Central memory CD8-positive, alpha-beta T cell (primary cell): ENCODE results near the gene CNOT2.
"Not testable (repeated sequence)": the region's sequence is repeated elsewhere in the genome, so short reads cannot be mapped to it uniquely, and the experiment has no call there.

ENCODE experiments used
- ATAC-seq: fragments of 150-1000 bp; cut with Tn5 transposase; replicated peaks from 2 replicates; pipeline ENCODE4 v1.10.0; 2022; ENCODE audit warnings: mild to moderate bottlenecking, moderate FRiP score, moderate number of reproducible peaks; ENCODE audit not compliant: poor library complexity, severe bottlenecking; ENCODE audit errors: extremely low read depth
- DNase-seq, 2 donors: peaks; one replicate each; pipeline ENCODE4 v3.0.0; 2021; ENCODE audit warnings: low spot score in 2 of 2
- H3K27ac Mint-ChIP-seq: one replicate; pipeline ENCODE4 v1.8.0; 2022; ENCODE audit warnings: low read depth, mild to moderate bottlenecking, moderate library complexity, mixed read lengths
- H3K27me3 Mint-ChIP-seq: one replicate; pipeline ENCODE4 v1.8.0; 2022; ENCODE audit warnings: mixed read lengths
- H3K36me3 Mint-ChIP-seq: one replicate; pipeline ENCODE4 v1.8.0; 2022; ENCODE audit warnings: mild to moderate bottlenecking, moderate library complexity, mixed read lengths; ENCODE audit not compliant: insufficient read depth
- H3K4me1 Mint-ChIP-seq: one replicate; pipeline ENCODE4 v1.8.0; 2022; ENCODE audit warnings: mixed read lengths
- H3K4me3 Mint-ChIP-seq: one replicate; pipeline ENCODE4 v1.8.0; 2022; ENCODE audit warnings: mild to moderate bottlenecking, moderate library complexity, mixed read lengths
- H3K9me3 Mint-ChIP-seq: one replicate; pipeline ENCODE4 v1.8.0; 2022; ENCODE audit warnings: mixed read lengths

Gene CNOT2

DNA sequence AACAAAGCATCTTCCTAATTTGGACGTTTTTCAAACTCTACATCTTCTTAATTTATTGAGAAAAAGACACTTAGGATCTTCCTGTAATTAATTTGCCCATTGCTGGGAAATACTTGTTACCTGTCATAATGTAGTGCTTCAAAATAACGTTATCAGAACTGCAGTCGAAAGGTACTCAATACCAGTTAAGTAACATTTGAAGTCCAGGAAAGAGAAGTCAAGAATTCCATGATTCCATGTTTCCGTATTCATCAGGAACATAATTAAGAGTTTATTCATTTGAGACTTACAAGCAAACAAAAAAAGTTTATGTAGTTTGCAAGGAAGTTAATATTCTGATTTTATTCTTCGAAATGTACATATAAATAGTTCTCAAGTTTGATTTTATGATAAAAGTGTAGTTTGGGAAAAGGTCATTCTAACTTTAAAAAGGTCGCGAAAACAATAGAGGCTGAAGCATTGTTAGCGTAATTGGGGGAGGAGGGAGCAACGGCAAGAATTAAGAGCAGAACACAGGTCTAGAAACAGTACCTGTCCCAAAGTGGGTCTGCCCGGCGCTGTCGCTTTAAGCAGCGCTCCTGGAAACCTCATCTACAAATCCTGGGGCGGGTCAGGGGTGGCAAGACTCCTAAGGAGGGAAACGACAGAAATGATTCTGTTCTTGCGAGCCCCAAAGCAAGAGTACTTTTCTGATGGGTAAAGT, 121.6 kb downstream of the CNOT2 start:
- H3K4me1 Mint-ChIP-seq: peaks cover 18% of the 10 kb centered on the region
- peaks cover 3% of the 10 kb centered on the region for H3K36me3 Mint-ChIP-seq
- peak overlapping the region; percentile 97 for H3K4me3 Mint-ChIP-seq
- ATAC-seq (no peak), DNase-seq (no peak)
- no peaks in the 10 kb centered on the region for H3K9me3 Mint-ChIP-seq
- no peak overlapping the region for H3K27ac Mint-ChIP-seq
- peaks cover 21% of the 10 kb centered on the region for H3K27me3 Mint-ChIP-seq

DNA sequence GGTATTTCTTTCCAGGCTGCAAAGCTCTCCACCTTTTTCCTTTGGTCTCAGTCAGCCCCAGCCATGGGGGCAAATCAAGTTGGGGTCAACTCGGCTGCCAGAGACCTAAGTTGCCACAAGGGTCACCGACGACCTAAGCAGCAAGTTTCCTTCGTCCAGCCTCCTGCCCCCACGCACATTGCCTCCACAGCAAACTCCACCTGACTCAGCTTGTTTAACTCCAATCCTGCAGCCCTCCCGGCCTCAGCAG, 122.1 kb downstream of the CNOT2 start:
- DNase-seq (no peak), ATAC-seq (no peak)
- Mint-ChIP-seq H3K9me3 (no peaks in the 10 kb centered on the region), H3K36me3 (peaks cover 3% of the 10 kb centered on the region), H3K27ac (no peak overlapping the region), H3K27me3 (peaks cover 21% of the 10 kb centered on the region), H3K4me1 (peaks cover 18% of the 10 kb centered on the region), H3K4me3 (peak overlapping the region; percentile 97)

DNA sequence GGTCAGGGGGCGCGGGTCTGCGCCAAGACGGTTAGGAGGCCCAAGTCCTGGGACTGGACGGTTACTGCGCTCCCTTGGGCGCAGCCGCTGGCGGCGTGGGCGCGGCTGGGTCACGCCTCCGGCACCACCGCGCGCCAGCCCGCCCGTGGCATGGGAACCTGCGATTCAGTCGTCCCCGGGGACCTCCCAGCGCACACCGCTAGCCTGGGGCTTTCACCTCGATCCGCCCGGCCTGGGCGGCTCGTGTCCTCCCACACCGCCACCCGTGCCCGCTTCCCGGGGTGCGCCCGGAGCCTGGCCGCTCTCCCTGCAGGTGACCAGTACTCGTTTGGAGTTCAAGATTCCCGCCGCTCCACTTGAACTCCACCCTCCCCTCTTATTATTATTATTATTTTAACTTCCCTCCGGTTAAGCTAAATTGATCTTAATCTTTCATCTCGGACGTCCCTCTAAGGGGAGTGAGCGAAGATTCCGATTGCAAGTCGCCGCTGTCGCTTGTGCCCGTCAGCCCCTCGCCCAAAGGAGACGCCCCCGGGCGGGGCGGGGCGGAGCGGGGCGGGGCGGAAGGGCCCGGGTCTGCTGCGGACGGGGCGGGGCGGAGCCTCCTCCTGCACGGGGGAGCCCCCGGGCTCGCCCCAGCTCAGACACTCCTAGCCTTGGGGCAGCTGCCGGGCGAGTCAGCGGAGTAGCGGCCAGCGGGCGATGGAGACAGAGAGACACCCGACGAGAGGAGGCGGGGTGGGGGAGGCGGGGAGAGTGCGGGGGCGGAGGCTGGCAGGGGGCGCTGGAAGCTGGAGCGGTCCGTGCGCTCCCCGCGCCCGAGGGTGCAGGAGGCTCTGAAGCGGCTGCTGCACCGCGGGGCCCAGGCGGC, 122.7 kb downstream of the CNOT2 start, which contains the start of gene KCNMB4:
KCNMB4 (plus strand) TSS at position 643 of the 871 bp plus-strand sequence. CDS start 445 bp downstream, outside the sequence.
- H3K9me3 Mint-ChIP-seq: no peaks in the 10 kb centered on the region
- peaks cover 3% of the 10 kb centered on the region for H3K36me3 Mint-ChIP-seq
- ATAC-seq (peak; percentile 59), DNase-seq (peak; percentile 22 to 34)
- peaks cover 18% of the 10 kb centered on the region for H3K4me1 Mint-ChIP-seq
- H3K27me3 Mint-ChIP-seq: peaks cover 21% of the 10 kb centered on the region
- peak within 1 kb of the TSS; percentile 97 for H3K4me3 Mint-ChIP-seq
- H3K27ac Mint-ChIP-seq: peak within 1 kb of the TSS; percentile 70

DNA sequence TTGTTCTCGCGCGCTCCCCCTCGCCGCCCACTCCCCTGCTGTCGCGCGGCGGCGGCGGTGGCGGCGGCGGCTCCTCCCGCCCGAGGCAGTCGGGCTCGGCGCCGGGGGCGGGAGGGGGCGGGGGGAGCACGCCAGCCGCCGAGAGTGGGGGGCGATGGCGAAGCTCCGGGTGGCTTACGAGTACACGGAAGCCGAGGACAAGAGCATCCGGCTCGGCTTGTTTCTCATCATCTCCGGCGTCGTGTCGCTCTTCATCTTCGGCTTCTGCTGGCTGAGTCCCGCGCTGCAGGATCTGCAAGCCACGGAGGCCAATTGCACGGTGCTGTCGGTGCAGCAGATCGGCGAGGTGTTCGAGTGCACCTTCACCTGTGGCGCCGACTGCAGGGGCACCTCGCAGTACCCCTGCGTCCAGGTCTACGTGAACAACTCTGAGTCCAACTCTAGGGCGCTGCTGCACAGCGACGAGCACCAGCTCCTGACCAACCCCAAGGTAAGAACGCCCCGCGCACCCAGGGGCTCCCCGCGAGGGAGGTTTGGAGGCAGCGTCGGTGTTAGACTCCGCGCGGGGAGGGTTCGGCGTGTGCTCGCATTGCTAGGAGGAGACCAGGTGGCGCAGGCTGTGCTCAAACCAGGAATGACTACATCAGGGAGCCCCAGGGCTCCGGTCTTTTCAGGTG, 123.5 kb downstream of the CNOT2 start:
- H3K36me3 Mint-ChIP-seq: peaks cover 3% of the 10 kb centered on the region
- no peaks in the 10 kb centered on the region for H3K9me3 Mint-ChIP-seq
- H3K27ac Mint-ChIP-seq: no peak overlapping the region
- DNase-seq (peak; percentile 35 to 36), ATAC-seq (peak; percentile 74)
- peaks cover 21% of the 10 kb centered on the region for H3K27me3 Mint-ChIP-seq
- H3K4me1 Mint-ChIP-seq: peaks cover 18% of the 10 kb centered on the region
- peak overlapping the region; percentile 97 for H3K4me3 Mint-ChIP-seq

DNA sequence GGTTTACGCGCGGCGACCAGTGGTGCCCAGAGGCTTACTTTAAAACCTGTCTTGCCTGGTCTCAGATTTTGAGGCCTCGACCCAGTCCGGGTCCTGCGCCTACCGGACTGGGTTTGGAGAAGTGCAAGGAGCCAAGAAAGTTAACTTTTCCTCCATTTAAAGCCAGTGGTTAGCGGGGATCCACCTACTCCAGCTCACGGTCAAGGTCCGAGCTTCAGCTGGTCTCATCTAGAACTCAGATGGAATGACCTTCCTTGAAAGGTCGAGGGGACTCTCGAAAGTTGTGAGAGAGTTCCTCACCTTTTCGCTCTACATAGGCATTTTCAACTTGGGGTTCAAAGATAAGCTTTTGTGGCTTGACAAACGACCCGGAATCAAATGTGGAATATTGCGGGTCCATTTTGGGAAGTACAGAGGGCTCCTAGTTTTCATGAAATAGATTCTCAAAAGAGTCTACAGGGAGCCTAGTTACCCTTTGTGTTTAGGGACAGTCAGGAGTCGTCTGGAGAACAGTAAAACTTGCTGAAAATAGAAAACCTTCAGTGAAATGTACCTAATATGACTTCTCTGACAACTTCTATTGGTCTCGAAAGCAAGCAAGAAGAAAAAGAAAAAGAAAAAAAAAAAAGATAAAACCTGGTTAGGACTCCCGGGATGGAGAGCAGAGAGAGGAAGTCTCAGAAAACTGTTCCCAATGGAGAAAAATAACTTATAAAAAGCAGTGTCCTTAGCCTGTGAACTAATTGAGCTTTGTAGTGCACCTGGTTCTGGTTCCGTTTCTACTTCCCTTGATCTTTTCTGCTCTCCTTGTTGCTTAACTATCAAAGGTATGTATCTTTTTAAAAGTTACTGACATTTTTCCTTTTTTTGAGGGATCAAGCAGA, 124.3 kb downstream of the CNOT2 start:
- Mint-ChIP-seq H3K27ac (no peak overlapping the region), H3K36me3 (peaks cover 3% of the 10 kb centered on the region), H3K27me3 (peaks cover 21% of the 10 kb centered on the region), H3K9me3 (no peaks in the 10 kb centered on the region), H3K4me3 (peak overlapping the region; percentile 97), H3K4me1 (peaks cover 18% of the 10 kb centered on the region)
- ATAC-seq (no peak), DNase-seq (no peak)

DNA sequence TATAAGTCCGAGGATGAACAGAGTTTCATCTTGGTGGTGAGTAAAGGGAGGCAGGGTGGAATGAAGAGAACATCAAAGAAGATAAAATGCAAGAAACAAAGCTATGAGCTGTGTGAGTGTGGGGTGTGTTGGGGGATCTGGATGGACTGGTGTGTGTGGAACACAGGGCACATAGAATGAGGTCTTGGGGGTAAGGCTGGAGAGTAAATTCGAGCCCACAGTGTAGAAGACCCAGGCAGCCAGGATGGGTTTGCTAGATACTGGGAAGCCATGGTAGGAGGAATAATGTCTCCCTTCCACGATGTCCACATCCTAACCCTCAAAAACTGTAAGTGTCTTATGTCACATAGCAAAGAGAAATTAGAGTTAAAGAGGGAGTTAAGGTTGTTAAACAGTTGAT, 129.6 kb downstream of the CNOT2 start:
- Mint-ChIP-seq H3K27ac (no peak overlapping the region), H3K4me1 (no peaks in the 10 kb centered on the region), H3K27me3 (no peaks in the 10 kb centered on the region), H3K4me3 (no peak overlapping the region), H3K36me3 (no peaks in the 10 kb centered on the region), H3K9me3 (no peaks in the 10 kb centered on the region)
- ATAC-seq (no peak), DNase-seq (no peak)

DNA sequence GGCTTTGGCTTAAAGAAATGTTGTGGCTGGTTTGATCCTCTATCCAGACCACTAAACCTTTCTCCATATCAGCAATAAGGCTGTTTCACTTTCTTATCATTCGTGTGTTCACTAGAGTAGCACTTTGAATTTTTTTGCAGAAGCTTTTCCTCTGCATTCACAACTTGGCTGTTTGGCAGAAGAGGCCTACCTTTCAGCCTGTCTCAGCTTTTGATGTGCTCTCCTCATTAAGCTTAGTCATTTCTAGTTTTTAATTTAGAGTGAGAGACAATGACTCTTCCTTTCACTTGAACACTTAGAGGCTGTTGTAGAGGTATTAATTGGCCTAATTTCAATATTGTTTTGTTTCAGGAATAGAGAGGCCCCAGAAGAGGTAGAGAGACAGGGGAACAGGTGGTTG, 136.6 kb downstream of the CNOT2 start:
- no peak for DNase-seq
- Mint-ChIP-seq H3K4me3 (no peak overlapping the region), H3K36me3 (peaks cover 2% of the 10 kb centered on the region), H3K27ac (no peak overlapping the region), H3K4me1 (no peaks in the 10 kb centered on the region), H3K27me3 (no peaks in the 10 kb centered on the region), H3K9me3 (no peaks in the 10 kb centered on the region)
- no peak for ATAC-seq

DNA sequence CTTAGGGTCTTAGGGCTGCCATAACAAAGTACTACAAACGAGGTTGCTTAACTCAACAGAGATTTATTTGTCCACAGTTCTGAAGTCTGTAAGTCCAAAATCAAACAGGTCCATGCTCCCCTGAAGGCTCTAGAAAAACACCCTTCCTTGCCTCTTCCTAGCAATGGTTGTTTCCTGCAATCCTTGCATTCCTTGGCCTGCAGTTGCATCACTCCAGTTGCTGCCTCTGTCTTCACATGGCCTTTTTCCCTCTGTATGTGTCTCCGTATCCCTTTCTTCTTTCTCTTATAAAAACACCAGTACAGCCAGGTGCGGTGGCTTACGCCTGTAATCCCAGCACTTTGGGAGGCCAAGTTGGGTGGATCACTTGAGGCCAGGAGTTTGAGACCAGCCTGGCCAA, 140.3 kb downstream of the CNOT2 start:
- Mint-ChIP-seq H3K9me3 (no peaks in the 10 kb centered on the region), H3K27ac (no peak overlapping the region), H3K4me1 (no peaks in the 10 kb centered on the region), H3K4me3 (no peak overlapping the region), H3K27me3 (no peaks in the 10 kb centered on the region), H3K36me3 (no peaks in the 10 kb centered on the region)
- ATAC-seq: no peak
- no peak for DNase-seq

DNA sequence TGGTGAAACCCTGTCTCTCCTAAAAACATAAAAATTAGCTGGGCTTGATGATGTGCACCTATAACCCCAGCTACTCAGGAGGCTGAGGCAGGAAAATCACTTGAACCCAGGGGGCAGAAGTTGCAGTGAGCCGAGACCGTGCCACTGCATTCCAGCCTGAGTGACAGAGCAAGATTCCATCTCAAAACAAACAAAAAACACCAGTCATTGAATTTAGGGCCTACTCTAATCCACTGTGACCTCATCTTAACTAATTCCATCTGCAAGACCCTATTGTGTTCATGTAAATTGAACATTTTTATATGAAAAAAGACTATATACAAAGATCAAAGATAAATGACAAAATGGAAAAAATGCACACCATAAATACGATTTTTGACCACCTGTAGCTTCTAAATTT, 140.7 kb downstream of the CNOT2 start:
- DNase-seq: no peak
- Mint-ChIP-seq H3K4me1 (no peaks in the 10 kb centered on the region), H3K9me3 (no peaks in the 10 kb centered on the region), H3K4me3 (no peak overlapping the region), H3K27me3 (no peaks in the 10 kb centered on the region), H3K36me3 (no peaks in the 10 kb centered on the region), H3K27ac (no peak overlapping the region)
- ATAC-seq: no peak

DNA sequence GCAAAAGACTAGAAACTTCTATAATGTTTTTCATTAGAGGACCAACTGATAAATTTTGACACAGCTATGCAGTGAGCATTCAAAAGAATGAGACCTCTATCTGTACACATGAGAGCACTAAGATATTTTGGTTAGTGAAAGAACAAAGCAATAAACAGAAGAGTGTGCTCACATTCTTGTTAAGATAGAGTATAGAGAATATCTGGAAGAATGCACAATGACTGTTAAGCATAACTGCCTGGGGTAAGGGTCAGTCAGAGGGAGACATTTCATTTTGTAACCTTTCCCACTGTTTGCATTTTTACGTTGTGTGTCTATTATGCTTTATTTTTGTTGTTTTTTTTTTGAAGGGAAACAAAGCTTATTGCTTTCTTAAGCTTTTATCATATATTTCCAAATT, 143.5 kb downstream of the CNOT2 start:
- H3K27me3 Mint-ChIP-seq: no peaks in the 10 kb centered on the region
- H3K27ac Mint-ChIP-seq: no peak overlapping the region
- ATAC-seq (no peak), DNase-seq (no peak)
- no peaks in the 10 kb centered on the region for H3K4me1 Mint-ChIP-seq
- H3K9me3 Mint-ChIP-seq: no peaks in the 10 kb centered on the region
- H3K4me3 Mint-ChIP-seq: no peak overlapping the region
- H3K36me3 Mint-ChIP-seq: peaks cover 2% of the 10 kb centered on the region

DNA sequence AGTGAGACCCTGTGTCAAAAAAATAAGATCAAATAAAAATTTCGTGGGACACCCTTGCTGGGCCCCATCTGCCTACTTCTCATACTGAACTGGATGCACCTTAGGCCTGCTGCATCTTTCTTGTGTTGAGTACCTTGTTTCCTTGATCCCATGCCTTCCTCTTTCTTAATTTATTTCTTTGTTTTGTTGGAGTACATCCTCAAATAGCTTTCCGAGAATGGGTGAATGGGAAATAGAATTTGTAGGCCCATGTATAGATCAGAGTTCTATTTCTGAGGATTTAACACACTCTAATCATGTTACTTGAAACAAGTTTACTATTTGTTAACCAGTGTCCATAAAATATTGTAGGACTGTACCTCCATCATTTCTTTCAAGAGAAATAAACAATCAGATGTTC, 146.4 kb downstream of the CNOT2 start:
- H3K27me3 Mint-ChIP-seq: no peaks in the 10 kb centered on the region
- H3K36me3 Mint-ChIP-seq: peaks cover 2% of the 10 kb centered on the region
- no peak overlapping the region for H3K4me3 Mint-ChIP-seq
- no peaks in the 10 kb centered on the region for H3K9me3 Mint-ChIP-seq
- no peak overlapping the region for H3K27ac Mint-ChIP-seq
- DNase-seq (no peak), ATAC-seq (no peak)
- no peaks in the 10 kb centered on the region for H3K4me1 Mint-ChIP-seq

DNA sequence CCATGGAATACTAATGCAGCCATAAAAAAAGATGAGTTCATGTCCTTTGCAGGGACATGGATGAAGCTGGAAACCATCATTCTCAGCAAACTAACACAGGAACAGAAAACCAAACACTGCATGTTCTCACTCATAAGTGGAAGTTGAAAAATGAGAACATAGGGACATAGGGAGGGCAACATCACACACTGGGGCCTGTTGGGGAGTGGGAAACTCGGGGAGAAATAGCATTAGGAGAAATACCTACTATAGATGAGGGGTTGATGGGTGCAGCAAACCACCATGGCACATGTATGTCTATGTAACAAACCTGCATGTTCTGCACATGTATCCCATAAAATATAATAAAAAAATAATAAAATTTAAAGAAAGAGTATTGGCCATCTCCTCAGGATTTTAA, 149.4 kb downstream of the CNOT2 start:
- H3K27ac Mint-ChIP-seq, DNase-seq, H3K9me3 Mint-ChIP-seq, H3K36me3 Mint-ChIP-seq, H3K4me3 Mint-ChIP-seq, H3K4me1 Mint-ChIP-seq, ATAC-seq, H3K27me3 Mint-ChIP-seq: not testable (repeated sequence)
